Hepatocyte (in vitro differentiated cells): ENCODE measurements around the gene PDE11A.

Experiments used
- EZH2 ChIP-seq: fragments of 200-600 bp; sonication (generic); IDR thresholded peaks from 2 replicates; pipeline ENCODE4 v1.6.1; 2016; ENCODE audit warnings: antibody characterized with exemption, mild to moderate bottlenecking, borderline replicate concordance
- EZH2phosphoT487 ChIP-seq: fragments of 200-600 bp; sonication (generic); IDR thresholded peaks from one replicate; pipeline ENCODE4 v1.6.1; 2018; ENCODE audit warnings: antibody characterized with exemption, mild to moderate bottlenecking, low read depth, moderate library complexity; ENCODE audit not compliant: unreplicated experiment, severe bottlenecking
- TF ChIP-seq, protein P1 (sequence below): fragments of 200-600 bp; sonication (generic); IDR thresholded peaks from 2 replicates; pipeline ENCODE4 v1.5.1; 2016; ENCODE audit warnings: antibody characterized with exemption, mild to moderate bottlenecking; ENCODE audit not compliant: poor library complexity

DNA sequence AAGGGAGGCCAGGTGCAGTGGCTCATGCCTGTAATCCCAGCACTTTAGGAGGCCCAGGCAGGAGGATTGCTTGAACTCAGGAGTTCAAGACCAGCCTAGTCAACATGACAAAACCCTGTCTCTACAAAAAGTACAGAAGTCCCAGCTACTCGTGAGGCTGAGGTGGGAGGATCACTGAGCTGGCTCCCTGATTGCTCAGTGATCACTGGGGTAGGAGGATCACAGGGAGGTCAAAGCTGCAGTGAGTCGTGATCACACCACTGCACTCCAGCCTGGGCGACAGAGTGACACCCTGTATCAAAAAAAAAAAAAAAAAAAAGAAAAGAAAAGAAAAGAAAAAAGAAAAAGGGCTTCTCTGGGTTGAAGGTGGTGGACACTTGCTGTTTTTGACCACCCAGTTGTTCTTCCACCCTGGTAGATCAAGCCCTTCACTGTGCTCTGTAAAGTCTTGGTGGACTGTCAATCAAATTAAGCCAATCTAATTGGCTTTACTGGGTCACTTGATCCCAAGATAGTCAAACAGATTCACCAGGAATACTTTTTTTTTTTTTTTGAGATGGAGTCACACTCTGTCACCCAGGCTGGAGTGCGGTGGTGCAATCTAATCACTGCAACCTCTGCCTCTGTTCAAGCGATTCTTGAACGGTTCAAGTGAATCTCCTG lies 488.4 kb downstream of the PDE11A start:
- TF ChIP-seq, protein P1, sequence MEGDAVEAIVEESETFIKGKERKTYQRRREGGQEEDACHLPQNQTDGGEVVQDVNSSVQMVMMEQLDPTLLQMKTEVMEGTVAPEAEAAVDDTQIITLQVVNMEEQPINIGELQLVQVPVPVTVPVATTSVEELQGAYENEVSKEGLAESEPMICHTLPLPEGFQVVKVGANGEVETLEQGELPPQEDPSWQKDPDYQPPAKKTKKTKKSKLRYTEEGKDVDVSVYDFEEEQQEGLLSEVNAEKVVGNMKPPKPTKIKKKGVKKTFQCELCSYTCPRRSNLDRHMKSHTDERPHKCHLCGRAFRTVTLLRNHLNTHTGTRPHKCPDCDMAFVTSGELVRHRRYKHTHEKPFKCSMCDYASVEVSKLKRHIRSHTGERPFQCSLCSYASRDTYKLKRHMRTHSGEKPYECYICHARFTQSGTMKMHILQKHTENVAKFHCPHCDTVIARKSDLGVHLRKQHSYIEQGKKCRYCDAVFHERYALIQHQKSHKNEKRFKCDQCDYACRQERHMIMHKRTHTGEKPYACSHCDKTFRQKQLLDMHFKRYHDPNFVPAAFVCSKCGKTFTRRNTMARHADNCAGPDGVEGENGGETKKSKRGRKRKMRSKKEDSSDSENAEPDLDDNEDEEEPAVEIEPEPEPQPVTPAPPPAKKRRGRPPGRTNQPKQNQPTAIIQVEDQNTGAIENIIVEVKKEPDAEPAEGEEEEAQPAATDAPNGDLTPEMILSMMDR: no peak
- TF ChIP-seq EZH2phosphoT487: no peak
- TF ChIP-seq EZH2: no peak
